ENCODE data around the gene PMM2. TPM values are rescaled to one million over a fixed set of nuclear protein-coding genes. Genes with fewer than 3 reads are reported as not detected.
"Not testable (repeated sequence)": the region's sequence is repeated elsewhere in the genome, so short reads cannot be mapped to it uniquely, and the experiment has no call there.

PMM2 gene
- total and polyA plus RNA-seq, 12 donors, result 7.4 to 81.1 (median 26.3) TPM

DNA sequence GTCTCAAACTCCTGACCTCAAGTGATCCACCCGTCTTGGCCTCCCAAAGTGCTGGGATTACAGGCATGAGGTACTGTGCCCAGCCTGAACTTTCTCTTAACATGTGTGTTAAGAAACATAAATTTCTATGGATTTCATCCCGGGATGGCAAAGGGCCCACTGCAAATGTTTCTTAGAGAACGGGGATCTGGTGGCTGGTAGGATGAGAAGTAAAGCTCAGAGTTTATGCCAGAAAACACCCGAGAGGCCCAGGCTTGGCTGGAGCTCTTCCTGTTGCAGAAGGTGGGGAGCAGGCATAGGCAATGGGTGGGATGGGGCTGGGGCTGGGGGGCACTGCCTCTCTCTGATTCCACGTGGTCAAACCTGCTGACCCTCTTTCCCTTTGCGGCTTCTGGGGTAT, 76.7 kb downstream of the PMM2 start:
- WGBS, 4 donors, result 58 to 76% (median 68%) methylated on average over 6 of the region's 6 CpGs

DNA sequence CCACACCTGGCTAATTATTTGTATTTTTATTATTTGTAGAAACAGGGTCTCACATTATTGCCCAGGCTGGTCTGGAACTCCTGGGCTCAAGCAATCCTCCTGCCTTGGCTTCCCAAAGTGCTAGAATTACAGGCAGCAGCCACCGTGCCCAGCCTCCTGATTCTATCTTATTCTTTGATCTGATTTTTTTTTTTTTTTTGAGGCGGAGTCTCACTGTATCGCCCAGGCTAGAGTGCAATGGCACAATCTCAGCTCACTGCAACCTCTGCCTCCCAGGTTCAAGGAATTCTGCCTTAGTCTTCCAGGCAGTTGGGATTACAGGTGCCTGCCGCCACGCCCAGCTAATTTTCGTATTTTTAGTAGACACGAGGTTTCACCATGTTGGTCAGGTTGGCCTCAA, 77.7 kb downstream of the PMM2 start:
- not testable (repeated sequence) for H3K27me3 ChIP-seq; DNase-seq; H3K9me3 ChIP-seq (replicated peaks in 1 of 3); H3K36me3 ChIP-seq (replicated peaks in 1 of 2); H3K4me3 ChIP-seq; H3K27ac ChIP-seq
- 71 to 83% (median 77%) methylated on average over 7 of the region's 7 CpGs for WGBS, 4 donors
- peaks cover 14 to 17% of the 10 kb centered on the region in 2 donors for H3K4me1 ChIP-seq (replicated peaks in 1 of 2)
- intact Hi-C loops (cut with DNase I), result loop anchor here (5.0 kb wide), 2 partner anchors 53 to 78 kb away; partner anchors contain the start of genes PMM2 (in 1 of the 2) and TMEM186 (in 1 of the 2)

More for the DNA sequence above, 76.7 kb downstream of the PMM2 start:
- intact Hi-C loops (cut with DNase I), result no loop called here
- H3K9me3 ChIP-seq (replicated peaks in 1 of 3), result no peaks in the 10 kb centered on the region
- no peak overlapping the region for H3K4me3 ChIP-seq
- H3K27ac ChIP-seq, result no peak overlapping the region
- no peaks in the 10 kb centered on the region for H3K36me3 ChIP-seq (replicated peaks in 1 of 2)
- no peak for DNase-seq
- no peak for TF ChIP-seq POLR2A (IDR thresholded peaks at IDR 0.05)
- TF ChIP-seq, protein P1, sequence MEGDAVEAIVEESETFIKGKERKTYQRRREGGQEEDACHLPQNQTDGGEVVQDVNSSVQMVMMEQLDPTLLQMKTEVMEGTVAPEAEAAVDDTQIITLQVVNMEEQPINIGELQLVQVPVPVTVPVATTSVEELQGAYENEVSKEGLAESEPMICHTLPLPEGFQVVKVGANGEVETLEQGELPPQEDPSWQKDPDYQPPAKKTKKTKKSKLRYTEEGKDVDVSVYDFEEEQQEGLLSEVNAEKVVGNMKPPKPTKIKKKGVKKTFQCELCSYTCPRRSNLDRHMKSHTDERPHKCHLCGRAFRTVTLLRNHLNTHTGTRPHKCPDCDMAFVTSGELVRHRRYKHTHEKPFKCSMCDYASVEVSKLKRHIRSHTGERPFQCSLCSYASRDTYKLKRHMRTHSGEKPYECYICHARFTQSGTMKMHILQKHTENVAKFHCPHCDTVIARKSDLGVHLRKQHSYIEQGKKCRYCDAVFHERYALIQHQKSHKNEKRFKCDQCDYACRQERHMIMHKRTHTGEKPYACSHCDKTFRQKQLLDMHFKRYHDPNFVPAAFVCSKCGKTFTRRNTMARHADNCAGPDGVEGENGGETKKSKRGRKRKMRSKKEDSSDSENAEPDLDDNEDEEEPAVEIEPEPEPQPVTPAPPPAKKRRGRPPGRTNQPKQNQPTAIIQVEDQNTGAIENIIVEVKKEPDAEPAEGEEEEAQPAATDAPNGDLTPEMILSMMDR (IDR thresholded peaks at IDR 0.05), result no peak
- peaks cover 14 to 17% of the 10 kb centered on the region in 2 donors for H3K4me1 ChIP-seq (replicated peaks in 1 of 2)
- H3K27me3 ChIP-seq, result no peaks in the 10 kb centered on the region

DNA sequence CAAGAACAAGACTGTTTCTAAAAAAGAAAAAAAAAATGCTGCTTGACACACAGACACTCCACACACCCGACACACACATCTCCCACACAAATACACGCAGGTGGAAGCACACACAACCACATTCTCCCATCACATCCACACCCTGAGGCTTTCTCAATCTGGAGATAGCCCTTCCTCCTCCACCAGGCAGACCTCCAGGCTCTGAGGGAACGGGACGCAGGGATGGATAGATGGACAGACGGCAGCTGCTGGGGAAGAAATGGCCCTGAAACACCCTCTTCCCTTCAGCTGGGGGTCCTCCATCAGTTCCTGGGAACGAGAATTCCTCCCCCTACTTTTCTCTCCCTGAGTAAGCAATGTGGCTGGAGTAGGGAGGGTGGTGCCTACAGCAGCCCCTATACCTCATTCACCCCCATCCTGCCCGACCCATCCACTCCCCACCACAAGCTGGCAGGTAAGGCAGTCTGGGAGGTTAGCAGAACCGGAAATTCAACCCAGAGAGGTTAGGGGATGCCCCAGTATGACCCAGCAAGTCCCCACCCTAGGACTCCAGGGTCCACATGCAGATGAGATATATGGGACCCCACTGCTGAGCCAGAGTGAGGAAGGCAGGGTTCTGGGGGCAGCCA, 80.4 kb downstream of the PMM2 start:
- intact Hi-C loops (cut with DNase I), result loop anchor here (5.0 kb wide), 2 partner anchors 56 to 81 kb away; partner anchors contain the start of genes PMM2 (in 1 of the 2) and TMEM186 (in 1 of the 2)
- H3K36me3 ChIP-seq (replicated peaks in 1 of 2), result no peaks in the 10 kb centered on the region
- H3K9me3 ChIP-seq (replicated peaks in 1 of 3), result no peaks in the 10 kb centered on the region
- no peak overlapping the region for H3K4me3 ChIP-seq
- no peaks in the 10 kb centered on the region for H3K4me1 ChIP-seq (replicated peaks in 1 of 2)
- H3K27ac ChIP-seq, result no peak overlapping the region
- TF ChIP-seq, protein P1 (IDR thresholded peaks at IDR 0.05), result no peak
- TF ChIP-seq POLR2A (IDR thresholded peaks at IDR 0.05), result no peak
- no peaks in the 10 kb centered on the region for H3K27me3 ChIP-seq
- no peak for DNase-seq
- WGBS, 4 donors, result 71 to 77% (median 74%) methylated on average over 6 to 8 of the region's 8 CpGs

DNA sequence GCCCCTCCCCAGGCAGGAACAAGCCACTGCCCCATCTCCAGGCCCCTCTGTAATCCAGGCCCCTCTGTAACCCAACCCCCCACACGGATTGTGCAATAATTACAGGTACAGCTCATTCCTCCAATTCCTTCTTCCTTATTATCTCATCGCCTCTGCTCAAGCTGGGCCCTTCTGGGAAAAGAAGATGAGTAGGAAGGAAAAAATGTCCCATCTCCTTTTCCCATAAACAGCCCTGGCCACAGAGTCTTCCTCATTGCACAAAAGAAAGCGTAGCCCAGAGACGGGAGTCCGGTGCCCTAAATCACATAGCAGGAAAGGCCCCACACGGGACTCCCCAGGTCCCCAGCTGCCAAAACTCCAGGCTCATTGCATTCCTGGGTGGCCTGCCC, 80.9 kb downstream of the PMM2 start:
- H3K36me3 ChIP-seq (replicated peaks in 1 of 2), result no peaks in the 10 kb centered on the region
- H3K4me3 ChIP-seq, result no peak overlapping the region
- no peaks in the 10 kb centered on the region for H3K27me3 ChIP-seq
- intact Hi-C loops (cut with DNase I), result loop anchor here (5.0 kb wide), 2 partner anchors 56 to 81 kb away; partner anchors contain the start of genes PMM2 (in 1 of the 2) and TMEM186 (in 1 of the 2)
- no peak for DNase-seq
- H3K9me3 ChIP-seq (replicated peaks in 1 of 3), result no peaks in the 10 kb centered on the region
- TF ChIP-seq, protein P1 (IDR thresholded peaks at IDR 0.05), result no peak
- WGBS, 4 donors, result 66 to 75% (median 69%) methylated on average over 6 of the region's 6 CpGs
- no peak overlapping the region for H3K27ac ChIP-seq
- H3K4me1 ChIP-seq (replicated peaks in 1 of 2), result no peaks in the 10 kb centered on the region

Data from adrenal gland (tissue), 12 donors.